HCT116 (cell line): ENCODE data around the gene DHRS7B. TPM values are rescaled to one million over a fixed set of nuclear protein-coding genes. Genes with fewer than 3 reads are reported as not detected.

Experiments
- ATAC-seq: fragments of 200-7000 bp; cut with Tn5 transposase; 2 replicates; pipeline ENCODE4 v1.9.1; 2020; ENCODE audit warnings: mild to moderate bottlenecking, moderate library complexity
- BruUV-seq: library from RNA; stranded (reverse); fragments of 400-500 nt; replicated peaks from 2 replicates; lab custom pipeline; 2021; lab: Mats Ljungman, UMichigan
- CTCF ChIA-PET: fragments of 300-600 bp; sonication (Branson Sonifier 250); formaldehyde crosslinking; loops from one replicate; lab custom pipeline; 2021; ENCODE audit warnings: antibody characterized with exemption; lab: Charles Lee
- POLR2A ChIA-PET: fragments of 300-600, 350-600 bp; sonication (Branson Sonifier 250); formaldehyde crosslinking; loops from one replicate; lab custom pipeline; 2021; ENCODE audit warnings: antibody characterized with exemption; lab: Charles Lee
- RAD21 ChIA-PET, 2 experiments: fragments of 300-600 bp; sonication (Branson Sonifier 250); formaldehyde crosslinking; loops; one replicate each; lab custom pipeline; 2023; ENCODE audit warnings: low total read pairs in 2 of 2; ENCODE audit not compliant: uncharacterized antibody in 2 of 2, unreplicated experiment in 2 of 2, low non-redundant PET in 1 of 2; lab: Charles Lee
- DNase-seq: peaks from one replicate; pipeline ENCODE4 v3.0.0-alpha.2; 2010; ENCODE audit warnings: low read depth, low spot score
- H2AFZ ChIP-seq: fragments of 200-600 bp; shearing (Covaris generic), sonication (generic); 2 replicates; pipeline ENCODE4 v1.6.1; 2017; ENCODE audit warnings: low read depth, mixed run types, mixed read lengths, antibody characterized with exemption, low read length; ENCODE audit not compliant: poor library complexity, severe bottlenecking
- H3K27ac ChIP-seq: 2 replicates; pipeline ENCODE4 v1.5.1; 2012; ENCODE audit warnings: low read depth, low read length
- H3K27me3 ChIP-seq: fragments of 200-600 bp; sonication (generic); 2 replicates; pipeline ENCODE4 v1.6.1; 2016; ENCODE audit warnings: mixed run types, low read length, mixed read lengths; ENCODE audit not compliant: insufficient read depth
- H3K36me3 ChIP-seq, 2 experiments: fragments of 200-500 bp in 1 of 2; fragments of 200-600 bp in 1 of 2; sonication (Bioruptor generic) in 1 of 2; sonication (generic) in 1 of 2; 2 replicates each; pipeline versions ENCODE4 v1.5.1 to v1.6.1; 2014 to 2016; ENCODE audit warnings: low read length in 2 of 2, inconsistent platforms in 1 of 2, mixed read lengths in 1 of 2, mixed run types in 1 of 2; ENCODE audit not compliant: insufficient read depth in 2 of 2, control insufficient read depth in 1 of 2
- H3K4me1 ChIP-seq, 2 experiments: fragments of 200-600 bp in 1 of 2; sonication (generic) in 1 of 2; 2 replicates each; pipeline versions ENCODE4 v1.5.1 to v1.6.1; 2012 to 2017; ENCODE audit warnings: low read length in 2 of 2, inconsistent platforms in 1 of 2, mild to moderate bottlenecking in 1 of 2, mixed read lengths in 1 of 2, mixed run types in 1 of 2, moderate library complexity in 1 of 2; ENCODE audit not compliant: insufficient read depth in 2 of 2, control insufficient read depth in 1 of 2
- H3K4me2 ChIP-seq: fragments of 200-600 bp; sonication (generic); 2 replicates; pipeline ENCODE4 v1.6.1; 2017; ENCODE audit warnings: mixed run types, low read length, mixed read lengths
- H3K4me3 ChIP-seq, 2 experiments: fragments of 200-600 bp in 1 of 2; sonication (generic) in 1 of 2; replicated peaks in 1 of 2; 2 replicates each; pipeline ENCODE4 v1.5.1; 2011 to 2016; ENCODE audit warnings: low read length in 2 of 2, control low read depth in 1 of 2, low read depth in 1 of 2, mild to moderate bottlenecking in 1 of 2, mixed read lengths in 1 of 2, mixed run types in 1 of 2
- H3K79me2 ChIP-seq: fragments of 200-600 bp; sonication (generic); 2 replicates; pipeline ENCODE4 v1.6.1; 2017; ENCODE audit warnings: mild to moderate bottlenecking, mixed run types, low read length, moderate library complexity, mixed read lengths; ENCODE audit not compliant: insufficient read depth
- H3K9ac ChIP-seq: fragments of 200-600 bp; sonication (generic); 2 replicates; pipeline ENCODE4 v1.6.1; 2016; ENCODE audit warnings: low read length, mixed read lengths
- H3K9me2 ChIP-seq: fragments of 200-600 bp; sonication (generic), shearing (Covaris generic); 2 replicates; pipeline ENCODE4 v1.6.1; 2017; ENCODE audit warnings: mixed run types, mild to moderate bottlenecking, moderate library complexity; ENCODE audit not compliant: insufficient read depth
- H3K9me3 ChIP-seq, 2 experiments: fragments of 200-500 bp in 1 of 2; fragments of 200-600 bp in 1 of 2; sonication (Bioruptor generic) in 1 of 2; sonication (generic) in 1 of 2; 2 replicates each; pipeline ENCODE4 v1.6.1; 2014 to 2017; ENCODE audit warnings: low read length in 2 of 2, mixed read lengths in 2 of 2, inconsistent platforms in 1 of 2, low read depth in 1 of 2, mild to moderate bottlenecking in 1 of 2, mixed run types in 1 of 2, moderate library complexity in 1 of 2; ENCODE audit not compliant: control insufficient read depth in 1 of 2, insufficient read depth in 1 of 2
- H4K20me1 ChIP-seq: fragments of 200-600 bp; sonication (generic), shearing (Covaris generic); 2 replicates; pipeline ENCODE4 v1.6.1; 2017; ENCODE audit warnings: mixed run types, mild to moderate bottlenecking, moderate library complexity; ENCODE audit not compliant: insufficient read depth
- CTCF ChIP-seq, 3 experiments: fragments of 200-600 bp in 1 of 3; sonication (generic) in 1 of 3; IDR thresholded peaks in 2 of 3; conservative IDR thresholded peaks in 1 of 3; 2 replicates each; pipeline ENCODE4 v1.5.1; 2012 to 2017; ENCODE audit warnings: low read depth in 2 of 3, low read length in 2 of 3, antibody characterized with exemption in 1 of 3, borderline replicate concordance in 1 of 3, control low read depth in 1 of 3, mild to moderate bottlenecking in 1 of 3, mixed read lengths in 1 of 3, mixed run types in 1 of 3, moderate library complexity in 1 of 3; ENCODE audit not compliant: insufficient read depth in 1 of 3
- EZH2 ChIP-seq: fragments of 200-600 bp; sonication (generic); IDR thresholded peaks from 2 replicates; pipeline ENCODE4 v1.6.1; 2017; ENCODE audit warnings: antibody characterized with exemption, mixed run types
- FOSL1 ChIP-seq: IDR thresholded peaks from 2 replicates; pipeline ENCODE4 v1.6.1; 2012; ENCODE audit warnings: low read depth
- JUND ChIP-seq: IDR thresholded peaks from 2 replicates; pipeline ENCODE4 v1.6.1; 2012
- MAX ChIP-seq: IDR thresholded peaks from 2 replicates; pipeline ENCODE4 v1.6.1; 2012
- RAD21 ChIP-seq: IDR thresholded peaks from 2 replicates; pipeline ENCODE4 v1.6.1; 2012; ENCODE audit warnings: low read depth, mild to moderate bottlenecking
- SIN3A ChIP-seq: IDR thresholded peaks from 2 replicates; pipeline ENCODE4 v1.6.1; 2012; ENCODE audit warnings: low read depth
- SP1 ChIP-seq: IDR thresholded peaks from 2 replicates; pipeline ENCODE4 v1.6.1; 2012; ENCODE audit warnings: low read depth
- SRF ChIP-seq: IDR thresholded peaks from 2 replicates; pipeline ENCODE4 v1.6.1; 2012; ENCODE audit warnings: low read depth
- YY1 ChIP-seq: IDR thresholded peaks from 2 replicates; pipeline ENCODE4 v1.6.1; 2011; ENCODE audit warnings: low read length, low read depth, moderate library complexity, mild to moderate bottlenecking; ENCODE audit not compliant: insufficient replicate concordance; ENCODE audit errors: extremely low read depth
- ZFX ChIP-seq: fragments of 450-650 bp; IDR thresholded peaks from 2 replicates; pipeline ENCODE4 v1.6.1; 2017
- intact Hi-C: fragments of 100-400 bp; cut with micrococcal nuclease; formaldehyde crosslinking; loops from 2 replicates; pipeline ENCODE4 v1.10.0; 2022
- total RNA-seq: library from RNA; stranded (reverse); gene quantifications from one replicate; pipeline ENCODE4 v1.2.1, GENCODE V29; 2021; ENCODE audit not compliant: unreplicated experiment

DHRS7B gene
- total RNA-seq, 1 experiment from 2014 or later, result 19.6 TPM

GRCh38 chr17:21167303-21167702, 40.5 kb downstream of the DHRS7B start:
- intact Hi-C loops, result no loop called here
- BruUV-seq, result no TSS peak

More at GRCh38 chr17:21167303-21167702, 40.5 kb downstream of the DHRS7B start:
- H3K4me3 ChIP-seq, result no peak overlapping the region
- H3K36me3 ChIP-seq, result no peaks in the 10 kb centered on the region
- no peak overlapping the region for H3K27ac ChIP-seq
- RAD21 ChIA-PET, result no interaction called here
- ATAC-seq (no peak), DNase-seq (no peak)
- H3K4me2 ChIP-seq, result no peak overlapping the region
- H2AFZ ChIP-seq, result no peak overlapping the region
- CTCF ChIA-PET, result no interaction called here
- POLR2A ChIA-PET, result no interaction called here
- H3K9me3 ChIP-seq, result no peaks in the 10 kb centered on the region
- H3K79me2 ChIP-seq, result peaks cover 4% of the 10 kb centered on the region; the same call in 1 of the 2 replicates
- no peaks in the 10 kb centered on the region for H3K4me1 ChIP-seq
- 0 out of 2 replicates have a peak, but pooled peaks cover 3% of the 10 kb centered on the region for H4K20me1 ChIP-seq
- no peak overlapping the region for H3K9ac ChIP-seq
- no peaks in the 10 kb centered on the region for H3K27me3 ChIP-seq
- no peak for TF ChIP-seq YY1
- no peak; the same call in 1 of the 2 replicates for TF ChIP-seq RAD21
- TF ChIP-seq JUND, result no peak
- TF ChIP-seq EZH2, result no peak
- TF ChIP-seq FOSL1, result no peak
- TF ChIP-seq SP1, result no peak
- TF ChIP-seq SRF, result no peak
- no peak for TF ChIP-seq SIN3A
- no peak for TF ChIP-seq MAX
- TF ChIP-seq CTCF (IDR thresholded peaks at IDR 0.05 in 2 of 3, conservative IDR thresholded peaks at IDR 0.05 in 1 of 3; ENCODE audit: borderline replicate concordance in 1 of 3, insufficient read depth in 1 of 3, low read depth in 2 of 3, low read length in 2 of 3), result no peak
- TF ChIP-seq ZFX, result no peak
- H3K9me2 ChIP-seq, result no peaks in the 10 kb centered on the region
